Endothelial cell of umbilical vein (primary cell): ENCODE results near the gene KCNJ4.
A peak's percentile ranks its signal among the peaks of the same experiment; 100 is the strongest.

ENCODE experiments used
- EZH2 ChIP-seq: IDR thresholded peaks from 2 replicates; pipeline ENCODE4 v1.6.1; 2012; ENCODE audit warnings: borderline replicate concordance, low read depth, mild to moderate bottlenecking, moderate library complexity, low read length, inconsistent platforms; ENCODE audit not compliant: severe bottlenecking
- TF ChIP-seq, protein P1 (sequence below), 2 donors: IDR thresholded peaks; 1 replicate in 1 of 2; 2 replicates in 1 of 2; pipeline ENCODE4 v1.5.1; 2011; ENCODE audit warnings: low read length in 2 of 2, mild to moderate bottlenecking in 2 of 2, moderate library complexity in 2 of 2, control low read depth in 1 of 2, inconsistent platforms in 1 of 2, low read depth in 1 of 2; ENCODE audit not compliant: insufficient read depth in 1 of 2; ENCODE audit errors: extremely low read depth in 1 of 2

DNA sequence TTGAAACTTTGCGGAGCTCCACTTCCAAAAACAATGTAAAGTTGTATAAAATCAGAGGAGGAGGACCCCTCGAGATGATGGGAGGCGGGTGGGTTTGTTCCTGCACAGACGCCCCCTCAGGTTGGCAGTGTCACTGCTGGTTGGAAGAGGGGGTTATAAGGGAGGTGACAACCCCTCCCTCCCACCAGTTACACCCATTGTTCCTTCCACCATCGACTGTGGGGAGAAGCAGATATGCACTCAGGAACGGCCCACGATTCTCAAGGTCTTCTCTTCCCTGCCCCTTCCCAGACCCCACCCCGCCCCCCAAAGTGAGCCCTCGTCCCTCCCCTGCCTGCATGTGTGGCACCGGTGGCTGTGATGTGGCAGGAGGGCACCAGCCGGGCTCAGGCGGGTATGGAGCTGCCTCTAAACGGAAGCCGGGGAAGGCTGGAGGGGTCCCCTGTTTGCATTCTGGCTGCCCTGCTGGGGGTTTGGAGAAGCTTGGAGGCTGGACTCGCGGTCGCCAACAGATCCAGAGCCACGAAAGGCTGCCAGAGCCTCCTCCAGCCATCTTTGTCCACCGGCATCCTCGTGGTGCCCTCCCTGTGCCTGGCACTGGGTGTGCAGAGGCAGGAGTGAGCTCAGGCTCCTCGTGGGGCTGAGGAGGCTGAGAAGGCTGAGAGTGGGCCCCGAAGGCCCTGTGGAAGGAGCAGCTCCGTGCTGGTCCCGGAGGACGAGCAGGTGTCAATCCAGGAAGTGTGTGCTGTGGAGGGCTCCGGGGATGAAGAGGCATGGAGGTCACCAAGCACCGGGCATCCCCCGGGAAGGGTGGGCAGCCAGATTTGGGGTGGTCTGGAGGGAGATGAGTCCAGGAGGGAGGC is 13.7 kb upstream of the KCNJ4 start:
- TF ChIP-seq, protein P1, sequence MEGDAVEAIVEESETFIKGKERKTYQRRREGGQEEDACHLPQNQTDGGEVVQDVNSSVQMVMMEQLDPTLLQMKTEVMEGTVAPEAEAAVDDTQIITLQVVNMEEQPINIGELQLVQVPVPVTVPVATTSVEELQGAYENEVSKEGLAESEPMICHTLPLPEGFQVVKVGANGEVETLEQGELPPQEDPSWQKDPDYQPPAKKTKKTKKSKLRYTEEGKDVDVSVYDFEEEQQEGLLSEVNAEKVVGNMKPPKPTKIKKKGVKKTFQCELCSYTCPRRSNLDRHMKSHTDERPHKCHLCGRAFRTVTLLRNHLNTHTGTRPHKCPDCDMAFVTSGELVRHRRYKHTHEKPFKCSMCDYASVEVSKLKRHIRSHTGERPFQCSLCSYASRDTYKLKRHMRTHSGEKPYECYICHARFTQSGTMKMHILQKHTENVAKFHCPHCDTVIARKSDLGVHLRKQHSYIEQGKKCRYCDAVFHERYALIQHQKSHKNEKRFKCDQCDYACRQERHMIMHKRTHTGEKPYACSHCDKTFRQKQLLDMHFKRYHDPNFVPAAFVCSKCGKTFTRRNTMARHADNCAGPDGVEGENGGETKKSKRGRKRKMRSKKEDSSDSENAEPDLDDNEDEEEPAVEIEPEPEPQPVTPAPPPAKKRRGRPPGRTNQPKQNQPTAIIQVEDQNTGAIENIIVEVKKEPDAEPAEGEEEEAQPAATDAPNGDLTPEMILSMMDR (IDR thresholded peaks at IDR 0.05; ENCODE audit: extremely low read depth in 1 of 2, insufficient read depth in 1 of 2, low read depth in 1 of 2, low read length in 2 of 2): peak; percentile 18 to 35
- TF ChIP-seq EZH2: no peak
